ENCODE results near the gene ECHDC1. TPM values are rescaled to one million over a fixed set of nuclear protein-coding genes. Genes with fewer than 3 reads are reported as not detected.

Gene ECHDC1
- total RNA-seq, 5 donors from 2014 or later (not counting 1 experiment from before 2014, with no cell fraction given) = 21.2 to 39.2 (median 34.1) TPM

- no peaks in the 10 kb centered on the region for H3K36me3 ChIP-seq (ENCODE audit: control insufficient read depth in 2 of 2, extremely low read depth in 1 of 2, insufficient read depth in 1 of 2, low read length in 1 of 2)
- Mint-ChIP-seq H3K27ac (no peak overlapping the region), H3K27me3 (peaks cover 12 to 13% of the 10 kb centered on the region in 2 donors), H3K36me3 (no peaks in the 10 kb centered on the region), H3K4me3 (no peak overlapping the region), H3K9me3 (no peaks in the 10 kb centered on the region), H3K4me1 (no peaks in the 10 kb centered on the region)
- WGBS (ENCODE audit: insufficient coverage) = 95% methylated on average over 5 of the region's 6 CpGs
- no peak for ATAC-seq (replicated peaks in 1 of 4)
- CTCF ChIA-PET = no interaction called here
- H3K27me3 ChIP-seq (replicated peaks in 1 of 2; ENCODE audit: control insufficient read depth in 2 of 2, extremely low read depth in 1 of 2, insufficient read depth in 2 of 2, low read length in 1 of 2) = peaks cover 0 to 6% of the 10 kb centered on the region in 2 experiments
- DNase-seq = no peak
- no peaks in the 10 kb centered on the region for H3K4me1 ChIP-seq (ENCODE audit: control insufficient read depth in 1 of 2, extremely low read depth in 1 of 2, insufficient read depth in 2 of 2, low read length in 2 of 2)
- POLR2A ChIA-PET = no interaction called here
- H3K4me3 ChIP-seq (ENCODE audit: control insufficient read depth in 1 of 2, extremely low read depth in 1 of 2, low read length in 1 of 2) = no peak overlapping the region
- H3K9me3 ChIP-seq = no peaks in the 10 kb centered on the region
- H3K27ac ChIP-seq (ENCODE audit: low read length) = no peak overlapping the region
Measured at GRCh38 chr6:127255286-127255685, 88.1 kb downstream of the ECHDC1 start.

GRCh38 chr6:127249621-127250020 lies 93.8 kb downstream of the ECHDC1 start:
- ChIA-PET CTCF (no interaction called here), POLR2A (no interaction called here)
- Histone ChIP-seq H3K36me3 (ENCODE audit: control insufficient read depth in 2 of 2, extremely low read depth in 1 of 2, insufficient read depth in 1 of 2, low read length in 1 of 2) (no peaks in the 10 kb centered on the region), H3K27me3 (replicated peaks in 1 of 2; ENCODE audit: control insufficient read depth in 2 of 2, extremely low read depth in 1 of 2, insufficient read depth in 2 of 2, low read length in 1 of 2) (no peaks in the 10 kb centered on the region), H3K4me1 (ENCODE audit: control insufficient read depth in 1 of 2, extremely low read depth in 1 of 2, insufficient read depth in 2 of 2, low read length in 2 of 2) (no peaks in the 10 kb centered on the region), H3K9me3 (no peaks in the 10 kb centered on the region), H3K27ac (ENCODE audit: low read length) (no peak overlapping the region), H3K4me3 (ENCODE audit: control insufficient read depth in 1 of 2, extremely low read depth in 1 of 2, low read length in 1 of 2) (no peak overlapping the region)
- Mint-ChIP-seq H3K27me3 (peaks cover 0 to 29% of the 10 kb centered on the region in 2 donors), H3K36me3 (no peaks in the 10 kb centered on the region), H3K27ac (no peak overlapping the region), H3K4me1 (no peaks in the 10 kb centered on the region), H3K9me3 (no peaks in the 10 kb centered on the region), H3K4me3 (no peak overlapping the region)
- ATAC-seq (replicated peaks in 1 of 4) (no peak), DNase-seq (no peak)
- no CpG with 5 or more reads among the region's 1 CpG for WGBS (ENCODE audit: insufficient coverage)

GRCh38 chr6:127247114-127248096 lies 96.0 kb downstream of the ECHDC1 start:
- no peaks in the 10 kb centered on the region for H3K4me1 Mint-ChIP-seq
- no peak overlapping the region for H3K27ac ChIP-seq (ENCODE audit: low read length)
- H3K4me3 Mint-ChIP-seq = no peak overlapping the region
- ATAC-seq (replicated peaks in 1 of 4) (no peak), DNase-seq (no peak)
- ChIA-PET CTCF (no interaction called here), POLR2A (no interaction called here)
- H3K4me3 ChIP-seq (ENCODE audit: control insufficient read depth in 1 of 2, extremely low read depth in 1 of 2, low read length in 1 of 2) = no peak overlapping the region
- peaks cover 0 to 19% of the 10 kb centered on the region in 2 donors for H3K27me3 Mint-ChIP-seq
- H3K4me1 ChIP-seq (ENCODE audit: control insufficient read depth in 1 of 2, extremely low read depth in 1 of 2, insufficient read depth in 2 of 2, low read length in 2 of 2) = no peaks in the 10 kb centered on the region
- H3K9me3 Mint-ChIP-seq = no peaks in the 10 kb centered on the region
- H3K36me3 Mint-ChIP-seq = no peaks in the 10 kb centered on the region
- 79% methylated on average over 2 of the region's 4 CpGs for WGBS (ENCODE audit: insufficient coverage)
- H3K36me3 ChIP-seq (ENCODE audit: control insufficient read depth in 2 of 2, extremely low read depth in 1 of 2, insufficient read depth in 1 of 2, low read length in 1 of 2) = no peaks in the 10 kb centered on the region
- H3K27ac Mint-ChIP-seq = no peak overlapping the region
- H3K9me3 ChIP-seq = no peaks in the 10 kb centered on the region
- no peaks in the 10 kb centered on the region for H3K27me3 ChIP-seq (replicated peaks in 1 of 2; ENCODE audit: control insufficient read depth in 2 of 2, extremely low read depth in 1 of 2, insufficient read depth in 2 of 2, low read length in 1 of 2)

GRCh38 chr6:127243501-127243900 lies 99.9 kb downstream of the ECHDC1 start:
- Histone ChIP-seq H3K27me3 (replicated peaks in 1 of 2; ENCODE audit: control insufficient read depth in 2 of 2, extremely low read depth in 1 of 2, insufficient read depth in 2 of 2, low read length in 1 of 2) (no peaks in the 10 kb centered on the region), H3K9me3 (no peaks in the 10 kb centered on the region), H3K27ac (ENCODE audit: low read length) (no peak overlapping the region), H3K4me1 (ENCODE audit: control insufficient read depth in 1 of 2, extremely low read depth in 1 of 2, insufficient read depth in 2 of 2, low read length in 2 of 2) (no peaks in the 10 kb centered on the region), H3K4me3 (ENCODE audit: control insufficient read depth in 1 of 2, extremely low read depth in 1 of 2, low read length in 1 of 2) (no peak overlapping the region), H3K36me3 (ENCODE audit: control insufficient read depth in 2 of 2, extremely low read depth in 1 of 2, insufficient read depth in 1 of 2, low read length in 1 of 2) (no peaks in the 10 kb centered on the region)
- ATAC-seq (replicated peaks in 1 of 4) (no peak), DNase-seq (no peak)
- Mint-ChIP-seq H3K27ac (no peak overlapping the region), H3K4me1 (no peaks in the 10 kb centered on the region), H3K36me3 (no peaks in the 10 kb centered on the region), H3K4me3 (no peak overlapping the region), H3K27me3 (peaks cover 13 to 30% of the 10 kb centered on the region in 2 donors), H3K9me3 (no peaks in the 10 kb centered on the region)
- ChIA-PET CTCF (interaction anchor here in 1 of 2 donors (1.4 kb wide), 1 partner anchor 10 kb away, joined by 3 read pairs; no protein-coding TSS in a partner anchor), POLR2A (interaction anchor here in 1 of 2 donors (0.6 kb wide), 1 partner anchor 61 kb away, joined by 3 read pairs; no protein-coding TSS in a partner anchor)
- no CpG with 5 or more reads among the region's 1 CpG for WGBS (ENCODE audit: insufficient coverage)

Other genes with a start within 250 kb of the ECHDC1 start
- gene RSPO3, start 224.9 kb downstream of the ECHDC1 start, total RNA-seq = not detected
- 10 to 100 TPM; 15.6 to 32.2 (median 31.3) TPM for gene RNF146, start 76.7 kb downstream of the ECHDC1 start, total RNA-seq
- gene KIAA0408, start 115.8 kb upstream of the ECHDC1 start, total RNA-seq = 1 to 10 TPM; 2.2 to 6.4 (median 3.5) TPM
- gene C6orf58, start 233.6 kb upstream of the ECHDC1 start, total RNA-seq = not detected

Measured in T-cell (primary cell).